Large intestine (tissue), 3 donors: ENCODE measurements around the gene STK33. TPM values are rescaled to one million over a fixed set of nuclear protein-coding genes. Genes with fewer than 3 reads are reported as not detected.
"Not testable (repeated sequence)": the region's sequence is repeated elsewhere in the genome, so short reads cannot be mapped to it uniquely, and the experiment has no call there.

Source experiments
- DNase-seq, 2 donors: peaks; one replicate each; pipeline versions ENCODE4 v3.0.0 to v3.0.0-alpha.2; 2013
- H3K27ac ChIP-seq: one replicate; pipeline ENCODE4 v1.5.1; 2013; ENCODE audit warnings: low read length
- H3K27me3 ChIP-seq: 2 replicates; pipeline ENCODE4 v1.6.1; 2013; ENCODE audit warnings: low read length; ENCODE audit not compliant: control insufficient read depth, insufficient read depth
- H3K36me3 ChIP-seq: 2 replicates; pipeline ENCODE4 v1.6.1; 2013; ENCODE audit warnings: low read length; ENCODE audit not compliant: control insufficient read depth, insufficient read depth
- H3K4me1 ChIP-seq: one replicate; pipeline ENCODE4 v1.6.1; 2013; ENCODE audit warnings: low read length; ENCODE audit not compliant: control insufficient read depth, insufficient read depth
- H3K4me3 ChIP-seq: one replicate; pipeline ENCODE4 v1.5.1; 2013; ENCODE audit warnings: low read length
- H3K9me3 ChIP-seq: one replicate; pipeline ENCODE4 v1.6.1; 2013; ENCODE audit warnings: mild to moderate bottlenecking, low read depth, low read length, moderate library complexity; ENCODE audit not compliant: control insufficient read depth
- WGBS: methylation state at CpG from one replicate; pipeline ENCODE4 v1.1.5; 2013; ENCODE audit warnings: low lambda C conversion rate; ENCODE audit not compliant: insufficient coverage; 5-methylcytosine and 5-hydroxymethylcytosine counted together
- polyA plus RNA-seq: library from polyadenylated mRNA; unstranded; fragments of 120-200 nt; gene quantifications from one replicate; pipeline ENCODE4 v1.2.1, GENCODE V29; 2013

STK33 gene
- polyA plus RNA-seq, 1 donor = 9.4 TPM

DNA sequence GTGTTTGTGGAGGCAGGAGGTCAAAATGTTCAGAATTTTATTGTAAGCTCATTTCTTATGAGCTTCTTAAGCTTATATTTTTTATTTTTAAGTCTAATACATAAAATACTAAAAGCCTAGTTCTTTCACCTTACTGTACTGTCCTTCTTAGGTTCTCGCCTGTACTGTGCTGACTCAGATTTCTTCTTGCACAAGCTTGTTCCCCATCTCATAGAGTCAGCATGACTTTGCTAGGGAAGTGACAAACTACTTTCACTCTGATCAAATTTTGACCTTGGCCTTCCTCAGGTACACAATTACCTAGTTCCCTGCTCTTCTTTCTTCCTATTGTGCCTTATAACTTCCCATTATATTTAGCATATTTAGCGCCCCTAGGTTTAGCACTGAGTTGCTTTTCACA lies 81.5 kb downstream of the STK33 start:
- no peak for DNase-seq
- H3K4me1 ChIP-seq = no peaks in the 10 kb centered on the region
- no peaks in the 10 kb centered on the region for H3K9me3 ChIP-seq
- H3K4me3 ChIP-seq = no peak overlapping the region
- H3K27me3 ChIP-seq = no peaks in the 10 kb centered on the region
- H3K27ac ChIP-seq = no peak overlapping the region
- WGBS = 90% methylated on average over 2 of the region's 2 CpGs
- no peaks in the 10 kb centered on the region for H3K36me3 ChIP-seq

DNA sequence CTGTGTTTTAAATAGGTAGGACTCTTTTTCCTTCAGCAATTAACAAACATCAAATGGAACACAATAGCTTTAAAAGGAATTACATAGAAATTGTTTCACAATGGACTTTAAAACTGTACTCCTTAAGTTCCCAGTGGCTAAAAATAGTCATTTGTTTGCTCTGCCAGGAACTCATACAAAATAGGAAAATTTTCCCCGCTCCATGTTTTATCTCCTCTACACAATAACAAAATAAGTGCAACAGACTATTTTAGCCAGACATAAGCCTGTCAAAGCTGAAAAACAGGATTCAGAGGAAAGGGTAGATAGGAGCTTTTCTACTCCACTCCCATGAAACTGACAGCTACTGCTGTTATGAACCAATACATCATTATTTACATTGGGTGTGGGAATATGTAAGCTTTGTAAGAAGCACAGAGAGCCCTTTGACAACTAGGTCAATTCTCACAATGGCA lies 90.1 kb downstream of the STK33 start:
- Histone ChIP-seq H3K4me3 (no peak overlapping the region), H3K36me3 (no peaks in the 10 kb centered on the region), H3K4me1 (no peaks in the 10 kb centered on the region), H3K27ac (no peak overlapping the region), H3K9me3 (no peaks in the 10 kb centered on the region), H3K27me3 (no peaks in the 10 kb centered on the region)
- WGBS = no CpG with 5 or more reads among the region's 1 CpG
- peak; percentile 7 to 58 for DNase-seq

DNA sequence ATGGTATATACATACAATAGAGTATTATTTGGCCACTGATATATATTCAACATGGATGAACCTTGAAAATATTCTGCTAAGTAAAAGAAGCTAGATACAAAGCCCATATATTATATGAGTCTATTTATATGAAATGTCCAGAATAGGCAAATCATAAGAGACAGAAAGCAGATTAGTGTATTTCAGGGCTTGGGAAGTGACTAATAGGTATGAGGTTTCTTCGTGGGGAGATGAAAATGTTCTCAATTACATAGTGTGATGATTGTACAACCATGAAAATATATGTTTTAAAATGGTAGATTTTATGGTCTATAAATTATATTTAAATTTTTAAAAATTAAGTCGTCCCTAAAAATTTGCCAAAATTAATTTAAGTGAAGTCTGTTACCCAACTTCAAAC lies 92.2 kb downstream of the STK33 start:
- Histone ChIP-seq H3K4me1 (no peaks in the 10 kb centered on the region), H3K4me3 (no peak overlapping the region), H3K9me3 (peaks cover 7% of the 10 kb centered on the region), H3K27me3 (no peaks in the 10 kb centered on the region), H3K36me3 (no peaks in the 10 kb centered on the region), H3K27ac (no peak overlapping the region)
- DNase-seq = no peak
- no CpG with 5 or more reads among the region's 2 CpGs for WGBS

DNA sequence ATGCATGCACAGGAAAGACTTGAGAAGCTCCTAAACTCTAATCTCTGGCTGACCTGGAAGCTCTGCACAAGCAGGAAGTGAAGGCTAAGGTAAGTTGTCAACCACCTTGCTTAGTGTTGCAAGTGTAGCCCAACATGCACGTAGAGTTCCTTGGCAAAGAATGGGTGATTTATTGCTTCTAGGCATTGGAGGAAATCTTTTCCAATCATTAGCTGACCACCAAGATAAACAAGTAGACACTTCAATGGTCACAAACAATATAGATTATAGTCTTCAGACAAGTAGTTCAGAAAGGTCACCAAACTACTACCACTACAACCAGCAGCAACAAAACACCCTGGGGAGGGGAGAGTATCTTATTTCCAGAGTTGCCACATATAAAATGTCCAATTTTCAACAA lies 105.6 kb downstream of the STK33 start:
- WGBS = no CpG with 5 or more reads among the region's 1 CpG
- no peak for DNase-seq

DNA sequence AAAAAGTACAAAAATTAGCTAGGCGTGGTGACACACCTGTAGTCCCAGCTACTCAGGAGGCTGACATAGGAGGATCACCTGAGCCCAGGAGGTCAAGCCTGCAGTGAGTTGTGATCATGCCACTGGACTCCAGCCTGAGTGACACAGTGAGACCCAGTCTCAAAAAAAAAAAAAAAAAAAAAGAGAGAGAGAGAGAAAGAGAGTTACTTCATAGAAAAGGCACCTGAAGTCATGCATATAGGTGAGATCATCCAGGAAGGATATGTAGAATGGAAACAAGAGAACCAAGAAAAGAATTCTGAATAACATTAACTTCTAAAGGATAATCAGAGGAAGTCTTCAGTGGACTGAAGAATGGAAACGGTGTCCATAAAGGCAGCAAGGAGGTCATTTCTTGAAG lies 106.8 kb downstream of the STK33 start:
- H3K36me3 ChIP-seq = no peaks in the 10 kb centered on the region
- H3K4me3 ChIP-seq = no peak overlapping the region
- WGBS = 100% methylated on average over 1 of the region's 2 CpGs
- no peak for DNase-seq
- H3K27ac ChIP-seq = no peak overlapping the region
- peaks cover 6% of the 10 kb centered on the region for H3K9me3 ChIP-seq
- H3K27me3 ChIP-seq = no peaks in the 10 kb centered on the region
- H3K4me1 ChIP-seq = no peaks in the 10 kb centered on the region

More for the DNA sequence above, 105.6 kb downstream of the STK33 start:
- Histone ChIP-seq H3K9me3 (peaks cover 6% of the 10 kb centered on the region), H3K27ac (no peak overlapping the region), H3K4me1 (no peaks in the 10 kb centered on the region), H3K36me3 (no peaks in the 10 kb centered on the region), H3K27me3 (no peaks in the 10 kb centered on the region), H3K4me3 (no peak overlapping the region)

DNA sequence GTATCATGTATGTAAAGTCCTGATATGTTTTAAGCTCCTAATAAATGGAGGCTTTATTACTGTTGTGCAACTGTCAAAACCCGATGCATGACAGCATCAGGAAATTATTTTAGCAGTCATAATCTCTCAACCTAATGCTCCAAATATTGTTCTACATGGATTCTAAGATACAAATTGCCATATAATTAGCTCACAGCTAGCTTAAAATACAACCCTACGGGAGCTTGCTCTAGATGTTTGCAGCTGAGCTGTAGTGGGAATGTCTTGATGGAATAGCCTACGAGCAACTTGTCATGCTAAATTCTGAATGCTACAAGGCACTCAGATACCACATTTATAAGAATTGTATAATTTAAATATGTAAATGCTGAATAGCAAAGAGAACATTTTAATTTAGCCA lies 109.8 kb downstream of the STK33 start:
- no peaks in the 10 kb centered on the region for H3K4me1 ChIP-seq
- H3K36me3 ChIP-seq = no peaks in the 10 kb centered on the region
- H3K4me3 ChIP-seq = no peak overlapping the region
- H3K9me3 ChIP-seq = no peaks in the 10 kb centered on the region
- DNase-seq = no peak
- no peaks in the 10 kb centered on the region for H3K27me3 ChIP-seq
- no peak overlapping the region for H3K27ac ChIP-seq
- no CpG with 5 or more reads among the region's 3 CpGs for WGBS

DNA sequence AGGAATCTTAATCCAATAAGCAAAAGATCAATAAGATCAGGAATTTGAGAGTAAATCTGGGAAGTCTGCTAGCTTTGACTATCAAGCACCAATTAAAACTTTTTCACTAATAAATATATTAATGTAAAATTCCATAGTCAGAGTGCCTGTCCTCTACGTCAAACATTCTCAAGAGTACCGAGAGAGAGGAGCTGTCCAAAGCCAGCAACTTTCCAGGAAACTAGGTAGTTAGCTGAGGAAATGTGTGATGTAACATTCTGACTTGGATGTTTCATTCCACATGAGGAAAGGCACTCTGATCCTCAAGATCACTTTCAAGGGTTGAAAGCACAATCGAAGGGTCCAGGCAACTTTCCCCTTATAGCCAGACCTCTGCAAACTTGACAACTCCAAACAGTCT lies 113.2 kb downstream of the STK33 start:
- 83% methylated on average over 2 of the region's 3 CpGs for WGBS
- no peaks in the 10 kb centered on the region for H3K9me3 ChIP-seq

DNA sequence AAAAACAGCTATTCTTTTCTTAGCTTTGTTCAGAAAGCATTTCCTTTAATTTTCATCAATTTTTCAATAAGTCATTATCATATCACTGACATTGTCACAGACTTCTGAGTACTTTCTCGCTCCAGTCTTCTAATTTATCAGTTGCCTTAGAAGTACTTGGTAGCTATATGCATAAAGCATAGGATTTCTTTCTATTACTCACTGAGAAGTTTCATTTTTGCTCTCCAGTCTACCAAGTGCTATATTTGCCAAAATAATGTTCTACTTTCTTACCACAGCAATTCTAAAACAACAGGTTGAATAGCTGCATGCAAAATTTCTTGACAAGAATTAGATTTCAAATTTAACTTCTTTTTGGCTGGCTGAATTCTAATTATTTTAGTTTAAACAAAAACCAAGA lies 116.3 kb downstream of the STK33 start:
- no peaks in the 10 kb centered on the region for H3K36me3 ChIP-seq
- no peaks in the 10 kb centered on the region for H3K4me1 ChIP-seq
- H3K27me3 ChIP-seq = no peaks in the 10 kb centered on the region
- no peak for DNase-seq
- no peaks in the 10 kb centered on the region for H3K9me3 ChIP-seq
- H3K4me3 ChIP-seq = no peak overlapping the region
- no CpG with 5 or more reads among the region's 1 CpG for WGBS
- H3K27ac ChIP-seq = no peak overlapping the region

More for the DNA sequence above, 113.2 kb downstream of the STK33 start:
- Histone ChIP-seq H3K36me3 (no peaks in the 10 kb centered on the region), H3K27me3 (no peaks in the 10 kb centered on the region), H3K4me1 (no peaks in the 10 kb centered on the region), H3K27ac (no peak overlapping the region), H3K4me3 (no peak overlapping the region)
- DNase-seq = no peak

DNA sequence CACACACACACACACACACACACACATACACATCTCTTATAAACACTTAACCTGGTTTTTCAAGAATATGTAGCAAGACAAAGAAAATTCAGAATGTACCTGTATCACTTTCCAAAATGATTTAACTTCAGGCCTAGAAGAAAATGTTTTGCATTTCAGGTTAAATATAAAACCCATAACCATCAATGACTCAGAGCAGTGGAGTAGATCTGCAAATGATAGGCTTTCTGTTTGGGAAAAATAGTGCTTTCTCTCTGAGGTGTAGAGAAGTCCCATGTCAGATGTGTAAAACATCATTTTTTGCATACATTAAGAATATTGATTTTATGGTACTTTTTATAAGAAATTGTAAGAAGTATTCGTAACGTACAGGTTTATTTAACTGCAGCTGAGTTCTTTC lies 116.9 kb downstream of the STK33 start:
- no peak for DNase-seq
- 100% methylated on average over 2 of the region's 2 CpGs for WGBS
- no peaks in the 10 kb centered on the region for H3K36me3 ChIP-seq
- no peak overlapping the region for H3K27ac ChIP-seq
- H3K4me3 ChIP-seq = no peak overlapping the region
- H3K27me3 ChIP-seq = no peaks in the 10 kb centered on the region
- H3K4me1 ChIP-seq = no peaks in the 10 kb centered on the region
- H3K9me3 ChIP-seq = no peaks in the 10 kb centered on the region

DNA sequence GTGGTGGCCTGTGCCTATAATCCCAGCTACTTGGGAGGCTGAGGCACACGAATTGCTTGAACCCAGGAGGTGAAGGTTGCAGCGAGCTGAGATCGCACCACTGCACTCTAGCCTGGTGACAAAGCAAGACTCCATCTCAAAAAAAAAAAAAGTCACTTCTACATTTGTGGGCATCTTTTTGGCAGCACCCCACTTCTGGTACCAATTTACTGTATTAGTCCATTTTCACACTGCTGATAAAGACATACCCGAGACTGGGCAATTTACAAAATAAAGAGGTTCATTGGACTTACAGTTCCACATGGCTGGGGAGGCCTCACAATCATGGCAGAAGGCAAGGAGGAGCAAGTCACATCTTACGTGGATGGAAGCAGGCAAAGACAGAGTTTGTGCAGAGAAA lies 126.2 kb downstream of the STK33 start:
- not testable (repeated sequence) for H3K27ac ChIP-seq, H3K9me3 ChIP-seq, H3K27me3 ChIP-seq, H3K4me1 ChIP-seq, H3K4me3 ChIP-seq, H3K36me3 ChIP-seq, DNase-seq
- WGBS = 80% methylated on average over 1 of the region's 5 CpGs

DNA sequence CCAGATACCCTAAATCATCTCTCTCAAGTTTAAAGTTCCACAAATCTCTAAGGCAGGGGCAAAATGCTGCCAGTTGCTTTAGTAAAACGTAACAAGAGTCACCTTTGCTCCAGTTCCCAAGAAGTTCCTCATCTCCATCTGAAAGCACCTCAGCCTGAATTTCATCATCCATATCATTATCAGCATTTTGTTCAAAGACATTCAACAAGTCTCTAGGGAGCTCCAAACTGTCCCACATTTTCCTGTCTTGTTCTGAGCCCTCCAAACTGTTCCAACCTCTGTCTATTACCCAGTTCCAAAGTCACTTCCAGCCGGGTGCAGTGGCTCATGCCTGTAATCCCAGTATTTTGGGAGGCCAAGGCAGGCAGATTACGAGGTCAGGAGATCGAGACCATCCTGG lies 126.7 kb downstream of the STK33 start:
- not testable (repeated sequence) for H3K27me3 ChIP-seq, H3K4me1 ChIP-seq, H3K9me3 ChIP-seq, DNase-seq, H3K4me3 ChIP-seq, H3K27ac ChIP-seq, H3K36me3 ChIP-seq
- WGBS = no CpG with 5 or more reads among the region's 4 CpGs
